Coronary artery (tissue), 2 donors: ENCODE measurements around the gene BLTP2.

ENCODE experiments used
- DNase-seq: peaks from one replicate; pipeline ENCODE4 v3.0.0-alpha.2; 2017; ENCODE audit warnings: low spot score
- H3K27ac ChIP-seq, 2 donors: fragments of 200-600 bp; sonication (generic); one replicate each; pipeline ENCODE4 v1.5.1; 2016 to 2019
- H3K4me3 ChIP-seq: fragments of 200-600 bp; sonication (generic); 2 replicates; pipeline ENCODE4 v1.5.1; 2016; ENCODE audit warnings: mild to moderate bottlenecking, moderate library complexity
- TF ChIP-seq, protein P1 (sequence below): fragments of 200-600 bp; sonication (generic); IDR thresholded peaks from one replicate; pipeline ENCODE4 v1.5.1; 2019; ENCODE audit warnings: antibody characterized with exemption

BLTP2 gene

DNA sequence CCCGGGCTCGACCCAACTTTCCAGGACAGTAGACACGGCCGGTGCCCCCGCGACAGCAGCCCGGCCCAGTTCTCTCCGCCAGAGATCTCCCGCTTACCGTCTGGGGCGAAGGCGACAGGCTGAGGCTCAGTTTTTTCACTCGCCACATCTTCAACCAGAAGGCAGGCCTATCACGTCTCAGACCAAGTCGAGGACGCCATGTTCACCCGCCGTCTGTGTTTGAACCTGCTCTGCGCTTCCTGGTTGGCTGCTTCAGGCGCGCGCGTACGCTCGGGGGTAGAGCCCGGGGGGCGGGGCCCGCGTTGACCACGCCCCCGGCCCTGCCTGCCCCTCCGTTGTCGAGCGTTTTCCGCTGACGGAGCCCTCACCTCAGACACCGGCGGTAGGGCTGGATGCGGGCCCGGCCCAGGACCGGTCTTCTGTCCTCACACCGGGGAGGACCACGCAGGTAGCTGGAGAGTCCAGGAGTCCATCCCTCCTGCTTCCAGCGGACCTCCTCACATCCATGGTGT lies 46.1 kb downstream of the BLTP2 start, which contains the start of gene SPAG5:
TSS of gene SPAG5 (minus strand) at position 227 of the 512 bp plus-strand sequence. CDS start at position 148, 79 bp downstream.
- Histone ChIP-seq H3K4me3 (peak within 1 kb of the TSS; percentile 73), H3K27ac (peak within 1 kb of the TSS; percentile 90 to 92)
- TF ChIP-seq, protein P1, sequence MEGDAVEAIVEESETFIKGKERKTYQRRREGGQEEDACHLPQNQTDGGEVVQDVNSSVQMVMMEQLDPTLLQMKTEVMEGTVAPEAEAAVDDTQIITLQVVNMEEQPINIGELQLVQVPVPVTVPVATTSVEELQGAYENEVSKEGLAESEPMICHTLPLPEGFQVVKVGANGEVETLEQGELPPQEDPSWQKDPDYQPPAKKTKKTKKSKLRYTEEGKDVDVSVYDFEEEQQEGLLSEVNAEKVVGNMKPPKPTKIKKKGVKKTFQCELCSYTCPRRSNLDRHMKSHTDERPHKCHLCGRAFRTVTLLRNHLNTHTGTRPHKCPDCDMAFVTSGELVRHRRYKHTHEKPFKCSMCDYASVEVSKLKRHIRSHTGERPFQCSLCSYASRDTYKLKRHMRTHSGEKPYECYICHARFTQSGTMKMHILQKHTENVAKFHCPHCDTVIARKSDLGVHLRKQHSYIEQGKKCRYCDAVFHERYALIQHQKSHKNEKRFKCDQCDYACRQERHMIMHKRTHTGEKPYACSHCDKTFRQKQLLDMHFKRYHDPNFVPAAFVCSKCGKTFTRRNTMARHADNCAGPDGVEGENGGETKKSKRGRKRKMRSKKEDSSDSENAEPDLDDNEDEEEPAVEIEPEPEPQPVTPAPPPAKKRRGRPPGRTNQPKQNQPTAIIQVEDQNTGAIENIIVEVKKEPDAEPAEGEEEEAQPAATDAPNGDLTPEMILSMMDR: no peak
- peak; percentile 94 for DNase-seq

DNA sequence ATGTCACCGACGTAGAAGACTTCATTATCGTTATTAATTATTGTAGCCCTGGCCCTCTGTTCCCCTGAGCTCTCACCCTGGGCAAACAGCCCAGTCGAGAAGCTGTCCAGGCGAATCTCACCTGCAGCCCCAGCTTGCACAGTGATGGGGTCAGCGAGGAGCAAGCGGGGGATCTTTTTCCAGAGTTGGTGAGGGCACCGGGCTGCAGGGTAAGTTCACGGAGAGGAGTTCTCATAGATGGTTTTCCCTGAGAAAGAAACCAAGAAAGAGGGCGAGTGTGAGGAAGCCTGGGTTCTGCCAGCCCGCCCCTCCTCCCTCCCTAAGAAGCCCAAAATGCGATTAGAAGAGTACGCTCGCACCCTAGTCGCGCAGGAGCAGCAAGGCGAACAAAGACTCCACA lies 46.6 kb downstream of the BLTP2 start:
- TF ChIP-seq, protein P1: no peak
- DNase-seq: peak; percentile 62

GRCh38 chr17:28597606-28598383 lies 47.2 kb downstream of the BLTP2 start:
- TF ChIP-seq, protein P1: no peak
- Histone ChIP-seq H3K27ac (no peak overlapping the region), H3K4me3 (peak overlapping the region; percentile 73)
- DNase-seq: no peak

More for the DNA sequence above, 46.6 kb downstream of the BLTP2 start:
- H3K27ac ChIP-seq: peak overlapping the region; percentile 90 to 92
- peak overlapping the region; percentile 73 for H3K4me3 ChIP-seq
